Transverse colon (tissue), 4 donors: ENCODE results near the gene SGTB. TPM values are rescaled to one million over a fixed set of nuclear protein-coding genes. Genes with fewer than 3 reads are reported as not detected.

ENCODE experiments used
- DNase-seq: peaks from one replicate; pipeline ENCODE4 v3.0.0-alpha.2; 2019
- H3K27ac ChIP-seq, 4 donors: fragments of 200-600 bp; sonication (generic); 2 replicates each; pipeline ENCODE4 v1.5.1; 2016 to 2018; ENCODE audit warnings: inconsistent platforms in 4 of 4
- H3K27me3 ChIP-seq: fragments of 200-600 bp; sonication (generic); 2 replicates; pipeline ENCODE4 v1.5.1; 2017; ENCODE audit warnings: inconsistent platforms
- H3K36me3 ChIP-seq, 4 donors: fragments of 200-600 bp; sonication (generic); 2 replicates each; pipeline ENCODE4 v1.5.1; 2017 to 2019; ENCODE audit warnings: inconsistent platforms in 4 of 4
- H3K4me1 ChIP-seq, 4 donors: fragments of 200-600 bp; sonication (generic); 2 replicates each; pipeline ENCODE4 v1.5.1; 2017 to 2020; ENCODE audit warnings: inconsistent platforms in 4 of 4
- H3K4me3 ChIP-seq, 4 donors: fragments of 200-600 bp; sonication (generic); 1 replicate in 1 of 4; 2 replicates in 3 of 4; pipeline versions ENCODE4 v1.5.1 to v1.6.1; 2017 to 2019; ENCODE audit warnings: inconsistent platforms in 4 of 4
- H3K9me3 ChIP-seq, 2 donors: fragments of 200-600 bp; sonication (generic); 2 replicates each; pipeline ENCODE4 v1.5.1; 2017 to 2019; ENCODE audit warnings: inconsistent platforms in 2 of 2
- CTCF ChIP-seq, 5 experiments: fragments of 200-600 bp in 3 of 5; fragments of 450-650 bp in 2 of 5; sonication (generic) in 3 of 5; IDR thresholded peaks; 1 replicate in 2 of 5; 2 replicates in 3 of 5; pipeline ENCODE4 v1.5.1; 2016 to 2017; ENCODE audit warnings: antibody characterized with exemption in 5 of 5, inconsistent platforms in 3 of 5, mild to moderate bottlenecking in 2 of 5, moderate library complexity in 1 of 5
- EP300 ChIP-seq: sonication (generic); formaldehyde crosslinking; IDR thresholded peaks from one replicate; pipeline ENCODE4 v1.6.1; 2017; ENCODE audit warnings: antibody characterized with exemption, low read depth
- POLR2A ChIP-seq: fragments of 450-650 bp; IDR thresholded peaks from one replicate; pipeline ENCODE4 v1.6.1; 2016; ENCODE audit warnings: antibody characterized with exemption, mild to moderate bottlenecking, moderate library complexity
- POLR2AphosphoS5 ChIP-seq, 3 donors: sonication (generic); formaldehyde crosslinking; IDR thresholded peaks; one replicate each; pipeline ENCODE4 v1.6.1; 2016; ENCODE audit warnings: antibody characterized with exemption in 3 of 3
- WGBS, 2 donors: methylation state at CpG; one replicate each; pipeline ENCODE4 v1.1.5; 2018; ENCODE audit warnings: low coverage in 1 of 2; 5-methylcytosine and 5-hydroxymethylcytosine counted together
- in situ Hi-C, 4 donors: fragments of 200-750 bp; cut with MboI; loops; one replicate each; pipeline versions ENCODE4 v1.15.0 to v1.15.1; 2017; ENCODE audit warnings: low sequenced_read_pairs in 3 of 4, low pct_ligation_motif_present in 1 of 4, low pct_unique_long_range_greater_than_20kb in 1 of 4
- intact Hi-C: fragments of 100-400 bp; cut with DNase I; formaldehyde crosslinking; loops from one replicate; pipeline ENCODE4 v1.15.1; 2023; ENCODE audit warnings: low total_unique reads
- total RNA-seq, 4 donors: library from RNA; depleted of rRNA; stranded (reverse); fragments of >200 nt; gene quantifications; one replicate each; pipeline ENCODE4 v1.1.0, GENCODE V29; 2016

The SGTB gene
- total RNA-seq, 4 donors from 2014 or later = 0.37 to 9.2 (median 4.0) TPM

DNA sequence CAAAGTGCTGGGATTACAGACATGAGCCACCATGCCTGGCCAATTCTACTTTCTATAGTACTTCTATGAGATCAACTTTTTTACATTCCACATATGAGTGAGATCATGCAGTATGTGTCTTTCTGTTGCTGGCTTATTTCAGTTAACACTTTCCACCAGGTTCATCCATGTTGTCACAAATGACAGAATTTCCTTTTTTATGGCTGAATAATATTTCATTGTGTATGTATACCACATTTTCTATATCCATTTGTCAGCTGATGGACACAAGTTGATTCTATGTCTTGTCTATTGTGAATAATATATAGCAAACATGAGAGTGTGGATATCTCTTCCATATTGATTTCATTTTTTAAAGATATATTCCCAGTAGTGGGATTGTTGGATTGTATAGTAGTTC, 17.3 kb upstream of the SGTB start:
- TF ChIP-seq EP300 (no peak), CTCF (IDR thresholded peaks at IDR 0.05) (no peak), POLR2AphosphoS5 (IDR thresholded peaks at IDR 0.05) (no peak)
- intact Hi-C loops = no loop called here
- H3K9me3 ChIP-seq = no peaks in the 10 kb centered on the region
- no peak for DNase-seq
- no peaks in the 10 kb centered on the region for H3K36me3 ChIP-seq
- H3K4me3 ChIP-seq = no peak overlapping the region
- H3K27ac ChIP-seq = no peak overlapping the region
- H3K27me3 ChIP-seq = no peaks in the 10 kb centered on the region
- in situ Hi-C loops = loop anchor here in 2 of 4 donors (25.0 kb wide), 2 partner anchors 398 to 423 kb away; partner anchors contain the start of gene SREK1 (in 1 of the 2)
- peaks cover 0 to 6% (median 0%) of the 10 kb centered on the region in 4 donors for H3K4me1 ChIP-seq

DNA sequence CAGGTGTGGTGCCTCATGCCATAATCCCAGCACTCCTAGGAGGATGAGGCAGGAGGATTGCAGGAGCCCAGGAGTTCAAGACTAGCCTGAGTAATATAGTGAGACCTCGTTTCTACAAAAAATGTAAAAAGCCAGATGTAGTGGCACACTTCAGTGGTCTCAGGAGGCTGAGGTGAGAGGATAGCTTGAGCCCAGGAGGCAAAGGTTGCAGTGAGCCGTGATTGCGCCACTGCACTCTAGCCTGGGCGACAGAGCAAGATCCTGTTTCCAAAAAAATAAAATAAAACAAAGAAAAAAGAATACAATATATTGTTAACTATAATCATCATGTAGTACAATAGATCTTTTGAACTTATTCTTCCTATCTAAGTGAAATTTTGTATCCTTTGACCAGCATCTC, 16.4 kb upstream of the SGTB start:
- TF ChIP-seq POLR2AphosphoS5 (IDR thresholded peaks at IDR 0.05) (no peak), CTCF (IDR thresholded peaks at IDR 0.05) (no peak), EP300 (no peak), POLR2A (no peak)
- H3K4me1 ChIP-seq = peaks cover 0 to 6% (median 0%) of the 10 kb centered on the region in 4 donors
- H3K27me3 ChIP-seq = no peaks in the 10 kb centered on the region
- intact Hi-C loops (no loop called here), in situ Hi-C loops (loop anchor here in 2 of 4 donors (25.0 kb wide), 2 partner anchors 399 to 424 kb away; partner anchors contain the start of gene SREK1 (in 1 of the 2))
- H3K4me3 ChIP-seq = no peak overlapping the region
- no peak for DNase-seq
- no peaks in the 10 kb centered on the region for H3K36me3 ChIP-seq
- no peak overlapping the region for H3K27ac ChIP-seq
- 73 to 78% methylated on average over 4 of the region's 4 CpGs for WGBS, 2 donors
- no peaks in the 10 kb centered on the region for H3K9me3 ChIP-seq

DNA sequence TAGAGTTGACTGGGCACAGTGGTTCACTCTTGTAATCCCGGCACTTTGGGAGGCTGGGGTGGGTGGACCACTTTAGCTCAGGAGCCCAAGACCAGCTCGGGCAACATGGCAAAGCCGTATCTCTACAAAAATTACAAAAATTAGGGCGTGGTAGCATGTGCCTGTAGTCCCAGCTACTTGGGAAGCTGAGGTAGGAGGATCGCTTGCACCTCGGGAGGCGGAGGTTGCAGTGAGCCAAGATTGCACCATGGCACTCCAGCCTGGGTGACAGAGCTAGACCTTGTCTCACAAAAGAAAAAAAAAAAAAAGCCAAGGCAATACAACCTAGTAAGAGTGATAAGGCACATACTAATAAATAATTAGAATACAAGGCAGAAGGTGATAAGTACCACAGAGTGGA, 15.9 kb upstream of the SGTB start:
- in situ Hi-C loops = loop anchor here in 2 of 4 donors (25.0 kb wide), 2 partner anchors 399 to 424 kb away; partner anchors contain the start of gene SREK1 (in 1 of the 2)
- Histone ChIP-seq H3K9me3 (no peaks in the 10 kb centered on the region), H3K27ac (no peak overlapping the region), H3K36me3 (no peaks in the 10 kb centered on the region), H3K4me3 (no peak overlapping the region), H3K27me3 (no peaks in the 10 kb centered on the region), H3K4me1 (peaks cover 0 to 6% (median 0%) of the 10 kb centered on the region in 4 donors)
- intact Hi-C loops = no loop called here
- no peak for TF ChIP-seq CTCF (IDR thresholded peaks at IDR 0.05)
- TF ChIP-seq EP300 = no peak
- no peak for TF ChIP-seq POLR2AphosphoS5 (IDR thresholded peaks at IDR 0.05)
- TF ChIP-seq POLR2A = no peak
- 83 to 90% methylated on average over 7 of the region's 7 CpGs for WGBS, 2 donors
- no peak for DNase-seq

DNA sequence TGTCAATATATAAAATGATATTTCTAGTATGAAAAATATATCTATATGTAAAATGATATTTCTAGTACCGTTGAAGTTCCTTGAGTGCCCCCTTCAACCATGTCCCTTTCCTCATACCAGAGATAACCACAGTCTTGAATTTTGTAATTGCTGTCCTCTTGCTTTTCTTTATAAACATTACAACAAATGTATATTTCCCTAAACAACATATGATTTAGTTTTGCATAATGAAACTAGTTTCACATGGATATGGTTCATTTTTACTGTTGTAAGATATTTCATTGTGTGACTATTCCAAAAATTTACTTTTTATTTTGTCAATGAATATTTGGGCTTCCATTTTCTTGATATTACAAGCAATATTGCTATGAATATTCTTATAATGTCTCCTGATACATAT, 14.1 kb upstream of the SGTB start:
- H3K4me1 ChIP-seq = no peaks in the 10 kb centered on the region
- H3K4me3 ChIP-seq = no peak overlapping the region
- DNase-seq = no peak
- no peak overlapping the region for H3K27ac ChIP-seq
- in situ Hi-C loops (loop anchor here in 2 of 4 donors (25.0 kb wide), 2 partner anchors 401 to 426 kb away; partner anchors contain the start of gene SREK1 (in 1 of the 2)), intact Hi-C loops (no loop called here)
- TF ChIP-seq CTCF (IDR thresholded peaks at IDR 0.05) = no peak
- H3K9me3 ChIP-seq = no peaks in the 10 kb centered on the region
- no peaks in the 10 kb centered on the region for H3K36me3 ChIP-seq
- no peaks in the 10 kb centered on the region for H3K27me3 ChIP-seq
- 89 to 94% methylated on average over 1 of the region's 1 CpG for WGBS, 2 donors
